HG03354 (cell line): ENCODE measurements around the gene SDK2.

Experiments
- ATAC-seq: cut with Tn5 transposase; IDR thresholded peaks from one replicate; pipeline ENCODE4 v1.9.1; 2021; ENCODE audit warnings: mild to moderate bottlenecking; ENCODE audit not compliant: unreplicated experiment, poor library complexity, severe bottlenecking

Gene SDK2

GRCh38 chr17:73368085-73368631 lies 276.1 kb downstream of the SDK2 start:
- no peak for ATAC-seq

- no peak for ATAC-seq
Measured at GRCh38 chr17:73365906-73366623, 278.2 kb downstream of the SDK2 start.

- ATAC-seq: no peak
Measured at GRCh38 chr17:73365301-73365874, 278.9 kb downstream of the SDK2 start.

- no peak for ATAC-seq
Measured at GRCh38 chr17:73364155-73364522, 280.1 kb downstream of the SDK2 start.

GRCh38 chr17:73363442-73364154 lies 280.6 kb downstream of the SDK2 start:
- no peak for ATAC-seq

GRCh38 chr17:73362697-73363096 lies 281.5 kb downstream of the SDK2 start:
- ATAC-seq: no peak

- no peak for ATAC-seq
Measured at GRCh38 chr17:73360961-73361761, 283.1 kb downstream of the SDK2 start.

- no peak for ATAC-seq
Measured at GRCh38 chr17:73359987-73360410, 284.2 kb downstream of the SDK2 start.

GRCh38 chr17:73359352-73359751 lies 284.9 kb downstream of the SDK2 start:
- ATAC-seq: no peak

- no peak for ATAC-seq
Measured at GRCh38 chr17:73358668-73359067, 285.6 kb downstream of the SDK2 start.

- ATAC-seq: no peak
Measured at GRCh38 chr17:73357981-73358380, 286.3 kb downstream of the SDK2 start.

- ATAC-seq: no peak
Measured at GRCh38 chr17:73357318-73357717, 286.9 kb downstream of the SDK2 start.

GRCh38 chr17:73356561-73357170 lies 287.6 kb downstream of the SDK2 start:
- ATAC-seq: no peak

GRCh38 chr17:73354423-73355284 lies 289.6 kb downstream of the SDK2 start:
- no peak for ATAC-seq

- no peak for ATAC-seq
Measured at GRCh38 chr17:73352261-73352660, 292.0 kb downstream of the SDK2 start.

- no peak for ATAC-seq
Measured at GRCh38 chr17:73351764-73352163, 292.5 kb downstream of the SDK2 start.

GRCh38 chr17:73350864-73351263 lies 293.4 kb downstream of the SDK2 start:
- no peak for ATAC-seq

GRCh38 chr17:73349647-73350046 lies 294.6 kb downstream of the SDK2 start:
- ATAC-seq: no peak

GRCh38 chr17:73349138-73349537 lies 295.1 kb downstream of the SDK2 start:
- ATAC-seq: no peak
